HEK293 (cell line): Measurements from ENCODE around the gene FERMT2.

Experiments used
- CTCF ChIA-PET: fragments of 350-600 bp; formaldehyde crosslinking; extraction: SDS; loops from one replicate; lab custom pipeline; 2021; ENCODE audit warnings: antibody characterized with exemption; lab: Yijun Ruan, JAX
- POLR2A ChIA-PET: fragments of 300-600 bp; formaldehyde crosslinking; extraction: SDS; loops from one replicate; lab custom pipeline; 2020; ENCODE audit warnings: antibody characterized with exemption, inconsistent platforms; lab: Yijun Ruan, JAX
- H3K27ac ChIP-seq: fragments of 200-500 bp; sonication (Bioruptor generic); 2 replicates; pipeline ENCODE4 v1.5.1; 2014; ENCODE audit warnings: low read depth, low read length, control low read depth, inconsistent platforms; ENCODE audit errors: extremely low read depth
- H3K36me3 ChIP-seq, 2 experiments: fragments of 200-500 bp in 1 of 2; sonication (Bioruptor generic) in 1 of 2; 1 replicate in 1 of 2; 2 replicates in 1 of 2; pipeline ENCODE4 v1.5.1; 2014 to 2017; ENCODE audit warnings: inconsistent platforms in 2 of 2, low read length in 2 of 2; ENCODE audit not compliant: control insufficient read depth in 2 of 2, insufficient read depth in 1 of 2
- H3K4me1 ChIP-seq: fragments of 200-500 bp; sonication (Bioruptor generic); 2 replicates; pipeline ENCODE4 v1.5.1; 2014; ENCODE audit warnings: mild to moderate bottlenecking, low read length, inconsistent platforms; ENCODE audit not compliant: control insufficient read depth, insufficient read depth
- H3K4me3 ChIP-seq: 2 replicates; pipeline ENCODE4 v1.5.1; 2011; ENCODE audit warnings: low read depth, mild to moderate bottlenecking, control low read depth, low read length, moderate library complexity
- H3K9me3 ChIP-seq: fragments of 200-500 bp; sonication (Bioruptor generic); 2 replicates; pipeline ENCODE4 v1.5.1; 2014; ENCODE audit warnings: low read depth, low read length, inconsistent platforms; ENCODE audit not compliant: control insufficient read depth, insufficient read depth
- FEZF1 ChIP-seq: fragments of 450-650 bp; formaldehyde crosslinking; IDR thresholded peaks from 2 replicates; pipeline ENCODE4 v1.5.1; 2016; ENCODE audit warnings: missing biosample characterization, missing genetic modification characterization
- GFI1B ChIP-seq: fragments of 450-650 bp; formaldehyde crosslinking; IDR thresholded peaks from 2 replicates; pipeline ENCODE4 v1.5.1; 2016; ENCODE audit warnings: missing biosample characterization, missing genetic modification characterization
- HOXC10 ChIP-seq: sonication (generic); formaldehyde crosslinking; IDR thresholded peaks from 2 replicates; pipeline ENCODE4 v1.8.1; 2023; ENCODE audit warnings: mild to moderate bottlenecking, missing genetic modification reagents
- MYNN ChIP-seq: fragments of 450-650 bp; formaldehyde crosslinking; IDR thresholded peaks from 2 replicates; pipeline ENCODE4 v1.5.1; 2016; ENCODE audit warnings: missing biosample characterization, missing genetic modification characterization, borderline replicate concordance
- SP7 ChIP-seq: fragments of 450-650 bp; formaldehyde crosslinking; IDR thresholded peaks from 2 replicates; pipeline ENCODE4 v1.5.1; 2016; ENCODE audit warnings: missing biosample characterization, missing genetic modification characterization
- ZNF23 ChIP-seq: fragments of 450-650 bp; formaldehyde crosslinking; IDR thresholded peaks from 2 replicates; pipeline ENCODE4 v1.5.1; 2016; ENCODE audit warnings: missing biosample characterization, missing genetic modification characterization, borderline replicate concordance
- ZNF362 ChIP-seq: fragments of 450-650 bp; formaldehyde crosslinking; IDR thresholded peaks from 2 replicates; pipeline ENCODE4 v1.5.1; 2016; ENCODE audit warnings: missing biosample characterization, missing genetic modification characterization
- ZNF658 ChIP-seq: fragments of 450-650 bp; formaldehyde crosslinking; IDR thresholded peaks from 2 replicates; pipeline ENCODE4; 2016; ENCODE audit warnings: missing biosample characterization, missing genetic modification characterization
- ZNF692 ChIP-seq: fragments of 450-650 bp; formaldehyde crosslinking; IDR thresholded peaks from 2 replicates; pipeline ENCODE4 v1.5.1; 2016; ENCODE audit warnings: missing biosample characterization, missing genetic modification characterization
- ZNF791 ChIP-seq: fragments of 450-650 bp; formaldehyde crosslinking; IDR thresholded peaks from 2 replicates; pipeline ENCODE4 v1.5.1; 2016; ENCODE audit warnings: missing biosample characterization, missing genetic modification characterization
- ZSCAN16 ChIP-seq: fragments of 450-650 bp; formaldehyde crosslinking; IDR thresholded peaks from 2 replicates; pipeline ENCODE4 v1.5.1; 2016; ENCODE audit warnings: missing biosample characterization, missing genetic modification characterization
- TF ChIP-seq, protein P1 (sequence below): fragments of 450-650 bp; formaldehyde crosslinking; IDR thresholded peaks from 2 replicates; pipeline ENCODE4 v1.5.1; 2016; ENCODE audit warnings: missing biosample characterization, missing genetic modification characterization, borderline replicate concordance
- TF ChIP-seq, protein P2 (sequence below): fragments of 450-650 bp; formaldehyde crosslinking; IDR thresholded peaks from 2 replicates; pipeline ENCODE4 v1.5.1; 2017; ENCODE audit warnings: missing biosample characterization, missing genetic modification characterization
- TF ChIP-seq, protein P3 (sequence below): fragments of 450-650 bp; formaldehyde crosslinking; IDR thresholded peaks from 2 replicates; pipeline ENCODE4 v1.5.1; 2016; ENCODE audit warnings: missing biosample characterization, missing genetic modification characterization

Gene FERMT2

DNA sequence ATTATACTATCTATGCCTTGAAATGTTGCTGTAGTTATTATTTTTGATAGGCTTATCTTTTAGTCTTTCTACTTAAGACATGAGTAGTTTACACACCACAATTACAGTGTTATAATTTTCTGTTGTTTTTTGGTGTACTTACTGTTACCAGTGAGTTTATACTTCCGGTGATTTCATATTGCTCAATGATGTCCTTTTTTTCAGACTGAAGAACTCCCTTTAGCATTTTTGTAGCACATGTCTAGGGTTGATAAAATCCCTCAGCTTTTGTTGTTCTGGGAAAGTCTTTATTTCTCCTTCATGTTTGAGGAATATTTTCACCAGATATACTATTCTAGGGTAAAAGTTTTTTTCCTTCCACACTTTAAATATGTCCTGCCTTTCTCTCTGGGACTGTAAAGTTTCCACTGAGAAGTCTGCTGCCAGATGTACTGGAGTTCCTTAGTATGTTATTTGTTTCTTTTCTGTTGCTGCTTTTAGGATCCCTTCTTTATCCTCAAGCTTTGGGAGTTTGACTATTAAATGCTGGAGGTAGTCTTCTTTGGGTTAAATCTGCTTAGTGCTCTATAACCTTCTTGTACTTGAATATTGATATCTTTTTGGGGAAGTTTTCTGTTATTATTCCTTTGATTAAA lies 41.5 kb upstream of the FERMT2 start:
- Histone ChIP-seq H3K36me3 (no peaks in the 10 kb centered on the region), H3K4me3 (no peak overlapping the region), H3K4me1 (no peaks in the 10 kb centered on the region; the same call in 1 of the 2 replicates), H3K27ac (no peak overlapping the region), H3K9me3 (no peaks in the 10 kb centered on the region)
- ChIA-PET POLR2A (no interaction called here), CTCF (no interaction called here)
- TF ChIP-seq, protein P1, sequence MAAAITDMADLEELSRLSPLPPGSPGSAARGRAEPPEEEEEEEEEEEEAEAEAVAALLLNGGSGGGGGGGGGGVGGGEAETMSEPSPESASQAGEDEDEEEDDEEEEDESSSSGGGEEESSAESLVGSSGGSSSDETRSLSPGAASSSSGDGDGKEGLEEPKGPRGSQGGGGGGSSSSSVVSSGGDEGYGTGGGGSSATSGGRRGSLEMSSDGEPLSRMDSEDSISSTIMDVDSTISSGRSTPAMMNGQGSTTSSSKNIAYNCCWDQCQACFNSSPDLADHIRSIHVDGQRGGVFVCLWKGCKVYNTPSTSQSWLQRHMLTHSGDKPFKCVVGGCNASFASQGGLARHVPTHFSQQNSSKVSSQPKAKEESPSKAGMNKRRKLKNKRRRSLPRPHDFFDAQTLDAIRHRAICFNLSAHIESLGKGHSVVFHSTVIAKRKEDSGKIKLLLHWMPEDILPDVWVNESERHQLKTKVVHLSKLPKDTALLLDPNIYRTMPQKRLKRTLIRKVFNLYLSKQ (tag by site-specific recombination), result no peak
- no peak for TF ChIP-seq ZSCAN16 (tag by site-specific recombination)
- no peak for TF ChIP-seq ZNF362
- no peak for TF ChIP-seq MYNN (tag by site-specific recombination)
- TF ChIP-seq, protein P2, sequence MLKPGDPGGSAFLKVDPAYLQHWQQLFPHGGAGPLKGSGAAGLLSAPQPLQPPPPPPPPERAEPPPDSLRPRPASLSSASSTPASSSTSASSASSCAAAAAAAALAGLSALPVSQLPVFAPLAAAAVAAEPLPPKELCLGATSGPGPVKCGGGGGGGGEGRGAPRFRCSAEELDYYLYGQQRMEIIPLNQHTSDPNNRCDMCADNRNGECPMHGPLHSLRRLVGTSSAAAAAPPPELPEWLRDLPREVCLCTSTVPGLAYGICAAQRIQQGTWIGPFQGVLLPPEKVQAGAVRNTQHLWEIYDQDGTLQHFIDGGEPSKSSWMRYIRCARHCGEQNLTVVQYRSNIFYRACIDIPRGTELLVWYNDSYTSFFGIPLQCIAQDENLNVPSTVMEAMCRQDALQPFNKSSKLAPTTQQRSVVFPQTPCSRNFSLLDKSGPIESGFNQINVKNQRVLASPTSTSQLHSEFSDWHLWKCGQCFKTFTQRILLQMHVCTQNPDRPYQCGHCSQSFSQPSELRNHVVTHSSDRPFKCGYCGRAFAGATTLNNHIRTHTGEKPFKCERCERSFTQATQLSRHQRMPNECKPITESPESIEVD (tag by site-specific recombination), result no peak
- no peak for TF ChIP-seq HOXC10
- TF ChIP-seq SP7, result no peak
- TF ChIP-seq ZNF23 (tag by site-specific recombination), result no peak
- TF ChIP-seq ZNF692 (tag by site-specific recombination), result no peak

GRCh38 chr14:52988139-52988538 lies 37.3 kb upstream of the FERMT2 start:
- Histone ChIP-seq H3K27ac (no peak overlapping the region), H3K4me1 (no peaks in the 10 kb centered on the region; the same call in 1 of the 2 replicates), H3K4me3 (no peak overlapping the region), H3K9me3 (no peaks in the 10 kb centered on the region), H3K36me3 (no peaks in the 10 kb centered on the region)
- POLR2A ChIA-PET, result no interaction called here
- TF ChIP-seq ZNF658 (tag by site-specific recombination) (no peak), ZNF791 (no peak), GFI1B (tag by site-specific recombination) (no peak)
- CTCF ChIA-PET, result no interaction called here

DNA sequence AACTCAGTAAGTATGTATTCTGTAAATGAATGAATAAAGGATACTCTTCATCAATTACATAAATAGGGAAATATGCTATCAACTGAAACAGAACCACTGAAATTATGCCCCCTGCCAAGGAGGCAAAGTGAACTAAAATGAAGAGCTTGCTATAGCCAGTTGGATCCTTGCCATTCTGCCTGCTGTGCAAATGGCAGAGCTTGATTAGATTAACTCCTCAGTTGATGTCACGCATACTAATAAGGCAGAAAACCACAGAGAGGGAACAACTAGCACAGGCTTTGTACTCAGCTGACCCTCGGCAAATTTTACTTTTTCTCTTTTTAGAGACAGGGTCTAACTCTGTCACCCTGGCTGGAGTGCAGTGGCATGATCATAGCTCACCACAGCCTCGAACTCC lies 36.7 kb upstream of the FERMT2 start:
- ChIA-PET CTCF (no interaction called here), POLR2A (no interaction called here)
- H3K36me3 ChIP-seq, result no peaks in the 10 kb centered on the region
- TF ChIP-seq FEZF1 (tag by site-specific recombination), result peak; percentile 29; the same call in 1 of the 2 replicates
- TF ChIP-seq, protein P3, sequence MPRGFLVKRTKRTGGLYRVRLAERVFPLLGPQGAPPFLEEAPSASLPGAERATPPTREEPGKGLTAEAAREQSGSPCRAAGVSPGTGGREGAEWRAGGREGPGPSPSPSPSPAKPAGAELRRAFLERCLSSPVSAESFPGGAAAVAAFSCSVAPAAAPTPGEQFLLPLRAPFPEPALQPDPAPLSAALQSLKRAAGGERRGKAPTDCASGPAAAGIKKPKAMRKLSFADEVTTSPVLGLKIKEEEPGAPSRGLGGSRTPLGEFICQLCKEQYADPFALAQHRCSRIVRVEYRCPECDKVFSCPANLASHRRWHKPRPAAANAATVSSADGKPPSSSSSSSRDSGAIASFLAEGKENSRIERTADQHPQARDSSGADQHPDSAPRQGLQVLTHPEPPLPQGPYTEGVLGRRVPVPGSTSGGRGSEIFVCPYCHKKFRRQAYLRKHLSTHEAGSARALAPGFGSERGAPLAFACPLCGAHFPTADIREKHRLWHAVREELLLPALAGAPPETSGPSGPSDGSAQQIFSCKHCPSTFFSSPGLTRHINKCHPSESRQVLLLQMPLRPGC (tag by site-specific recombination), result no peak
- no peak overlapping the region for H3K4me3 ChIP-seq
- no peaks in the 10 kb centered on the region for H3K9me3 ChIP-seq
- no peak overlapping the region for H3K27ac ChIP-seq
- H3K4me1 ChIP-seq, result no peaks in the 10 kb centered on the region; the same call in 1 of the 2 replicates
